ENCODE data around the gene TYMS.
A peak's percentile ranks its signal among the peaks of the same experiment; 100 is the strongest.

Gene TYMS

DNA sequence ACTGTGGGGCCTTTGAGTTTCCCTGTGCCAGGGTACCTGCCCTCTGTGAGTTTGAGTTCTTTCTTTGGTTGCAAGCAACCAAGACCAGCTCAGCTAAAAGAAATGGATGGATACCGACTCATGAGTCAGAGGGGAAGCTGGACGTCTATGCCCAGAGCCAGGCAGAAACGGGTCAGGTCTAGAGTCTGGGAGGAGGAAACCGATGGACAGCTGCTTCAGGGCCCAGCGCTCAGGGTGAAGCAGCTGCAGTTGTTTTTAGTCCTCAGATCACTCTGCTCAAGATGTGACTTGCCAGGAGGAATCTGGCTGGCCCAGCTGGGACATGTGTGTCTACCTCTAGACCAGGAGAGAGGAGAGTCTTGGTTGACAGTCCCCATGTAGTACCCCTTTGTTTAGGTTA is 10.1 kb upstream of the TYMS start:
- DNase-seq, result no peak

DNA sequence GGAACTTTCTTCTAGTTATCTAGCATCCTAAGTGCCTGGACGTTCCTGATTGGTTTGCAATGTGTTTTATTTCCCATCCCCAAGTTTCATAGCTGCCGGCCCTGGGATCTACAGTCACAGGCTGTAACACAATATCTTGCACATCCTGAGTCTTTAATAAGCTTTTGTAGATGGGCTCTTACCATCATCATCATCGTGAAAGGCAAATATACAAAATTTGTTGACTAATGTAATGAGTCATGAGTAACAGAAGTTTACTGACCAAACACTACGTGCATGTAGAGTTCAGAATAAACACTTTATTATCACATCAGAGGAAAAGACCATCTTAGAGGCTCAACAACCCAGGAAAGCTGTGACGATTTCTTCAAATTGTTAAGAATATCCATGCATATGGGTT is 8.1 kb upstream of the TYMS start:
- DNase-seq, result no peak

DNA sequence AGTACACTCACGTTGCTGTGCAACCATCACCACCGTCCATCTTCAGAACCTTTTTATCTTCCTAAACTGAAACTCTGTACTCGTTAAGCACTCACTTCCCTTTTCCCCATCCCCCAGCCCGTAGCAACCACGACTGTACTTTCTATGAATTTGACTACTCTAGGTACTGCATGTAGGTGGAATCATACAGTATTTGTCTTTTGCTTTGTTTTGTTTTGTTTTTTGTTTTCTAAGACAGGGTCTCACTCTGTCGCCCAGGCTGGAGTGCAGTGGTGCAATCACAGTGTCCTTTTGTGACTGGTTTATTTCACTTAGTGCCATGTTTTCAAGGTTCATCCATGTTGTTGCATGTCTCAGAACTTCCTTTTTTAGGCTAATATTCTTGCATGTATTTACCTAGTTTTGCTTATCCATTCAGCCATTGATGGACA is 7.0 kb upstream of the TYMS start:
- DNase-seq, result no peak

DNA sequence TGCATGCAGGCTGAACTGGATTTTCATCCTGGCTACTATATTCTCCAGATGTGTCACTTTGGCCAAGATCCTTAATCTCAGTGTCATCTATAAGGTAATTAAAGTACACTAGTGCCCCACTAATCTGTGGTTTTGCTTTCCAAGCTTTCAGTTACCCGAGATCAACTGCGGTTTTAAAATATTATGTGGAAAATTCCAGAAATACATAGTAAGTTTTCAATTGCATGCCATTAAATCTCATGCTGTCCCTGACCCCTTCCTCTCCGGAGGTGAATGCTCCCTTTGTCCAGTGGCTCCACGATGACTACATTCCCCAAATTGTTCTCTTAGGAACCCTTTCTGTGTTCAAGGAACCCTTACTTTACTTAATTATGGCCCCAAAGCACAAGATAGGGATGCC is 5.3 kb upstream of the TYMS start:
- DNase-seq, result no peak

GRCh38 chr18:653512-653911 is 3.9 kb upstream of the TYMS start:
- DNase-seq, result no peak

DNA sequence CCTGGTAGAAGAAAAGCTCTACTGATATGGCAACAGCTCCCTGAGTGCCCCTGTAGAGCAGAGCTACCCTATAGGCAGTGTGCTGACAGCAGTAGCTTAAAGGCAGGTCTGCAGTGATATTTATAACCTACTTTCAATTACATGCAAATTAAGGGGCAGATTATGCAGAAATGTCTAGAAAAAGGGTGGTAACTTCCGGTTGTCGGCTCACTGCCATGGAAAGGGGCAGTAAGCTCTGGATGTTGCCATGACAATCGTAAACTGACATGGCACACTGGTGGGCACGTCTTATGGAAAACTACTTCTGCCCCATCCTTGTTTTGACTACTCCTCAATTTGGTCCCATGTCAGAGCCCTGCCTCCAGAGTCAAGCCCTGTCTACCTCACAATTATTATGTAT is 2.9 kb upstream of the TYMS start:
- no peak for DNase-seq

DNA sequence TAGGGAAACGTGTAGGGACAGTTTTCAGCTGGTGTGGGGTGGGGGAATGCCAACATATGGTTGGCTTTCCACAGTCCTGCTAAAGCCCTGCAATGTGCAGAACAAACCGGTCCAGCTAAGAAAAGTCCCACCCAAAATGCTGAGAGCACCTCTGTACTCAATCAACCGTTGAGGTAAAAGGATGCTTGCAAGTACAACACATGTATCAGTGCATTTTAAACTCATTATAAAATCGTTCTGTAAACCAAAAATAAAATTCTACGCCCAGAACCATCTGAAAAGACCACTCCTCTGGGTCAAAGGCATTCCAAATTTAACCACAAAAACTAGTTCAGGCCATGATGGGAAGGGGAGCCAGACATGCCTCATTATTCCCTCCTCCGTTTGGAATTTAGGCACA is 2.0 kb upstream of the TYMS start:
- DNase-seq, result no peak

- DNase-seq, result peak; percentile 22 to 26
Observed at GRCh38 chr18:658001-658946, 821 bp downstream of the TYMS start.

GRCh38 chr18:658947-659533 is 1.6 kb downstream of the TYMS start:
- DNase-seq, result no peak

DNA sequence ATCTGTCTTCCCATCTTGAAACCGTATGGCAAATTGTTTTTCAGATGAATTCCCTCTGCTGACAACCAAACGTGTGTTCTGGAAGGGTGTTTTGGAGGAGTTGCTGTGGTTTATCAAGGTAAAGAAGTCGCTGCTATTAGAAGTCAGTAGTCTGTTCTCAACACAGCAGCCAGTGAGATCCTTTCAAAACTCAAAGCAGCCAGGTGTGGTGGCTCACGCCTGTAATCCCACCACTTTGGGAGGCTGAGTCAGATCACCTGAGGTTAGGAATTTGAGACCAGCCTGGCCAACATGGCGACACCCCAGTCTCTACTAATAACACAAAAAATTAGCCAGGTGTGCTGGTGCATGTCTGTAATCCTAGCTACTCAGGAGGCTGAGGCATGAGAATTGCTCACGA is 2.1 kb downstream of the TYMS start:
- DNase-seq, result no peak

- DNase-seq, result no peak
Observed at GRCh38 chr18:662197-662596, 4.7 kb downstream of the TYMS start.

DNA sequence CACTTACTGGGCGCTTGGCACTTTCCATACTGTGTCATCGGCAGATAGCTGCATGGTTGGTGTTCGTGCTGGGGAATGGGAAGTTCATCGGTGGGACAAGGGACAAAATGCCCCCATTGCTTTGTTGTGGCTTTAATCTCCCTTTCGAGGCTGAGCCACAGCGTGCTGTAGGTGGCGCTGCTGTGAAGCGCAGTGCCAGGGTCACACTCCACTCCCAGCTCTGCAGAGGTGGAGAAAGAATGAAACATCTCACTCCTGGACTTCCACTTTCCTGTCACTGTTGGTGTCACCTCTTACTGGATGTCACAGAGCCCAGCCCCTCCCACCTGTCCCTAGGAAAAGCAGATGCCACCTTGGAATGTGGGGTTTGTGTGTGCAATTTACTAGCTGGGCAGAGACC is 8.7 kb downstream of the TYMS start:
- no peak for DNase-seq

- DNase-seq, result no peak
Observed at GRCh38 chr18:666628-667027, 9.2 kb downstream of the TYMS start.

- no peak for DNase-seq
Observed at GRCh38 chr18:668260-668659, 10.8 kb downstream of the TYMS start.

GRCh38 chr18:669077-669476 is 11.6 kb downstream of the TYMS start:
- no peak for DNase-seq

DNA sequence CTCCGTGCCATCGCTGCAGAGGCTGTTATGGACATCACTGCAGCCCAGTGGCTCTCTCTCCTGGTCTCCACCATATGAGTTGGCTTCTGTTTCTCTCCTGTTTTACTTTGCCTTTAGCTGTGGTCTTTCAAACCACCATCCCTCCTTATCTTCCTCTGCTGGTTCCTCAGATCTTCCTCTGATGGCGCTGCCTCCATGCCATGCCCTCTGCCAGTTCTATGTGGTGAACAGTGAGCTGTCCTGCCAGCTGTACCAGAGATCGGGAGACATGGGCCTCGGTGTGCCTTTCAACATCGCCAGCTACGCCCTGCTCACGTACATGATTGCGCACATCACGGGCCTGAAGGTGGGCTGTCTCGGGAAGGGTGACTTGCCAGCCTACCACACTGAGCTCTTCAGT is 13.1 kb downstream of the TYMS start:
- no peak for DNase-seq

- DNase-seq, result no peak
Observed at GRCh38 chr18:671405-671804, 14.0 kb downstream of the TYMS start.

- no peak for DNase-seq
Observed at GRCh38 chr18:673317-673716, 15.9 kb downstream of the TYMS start.

DNA sequence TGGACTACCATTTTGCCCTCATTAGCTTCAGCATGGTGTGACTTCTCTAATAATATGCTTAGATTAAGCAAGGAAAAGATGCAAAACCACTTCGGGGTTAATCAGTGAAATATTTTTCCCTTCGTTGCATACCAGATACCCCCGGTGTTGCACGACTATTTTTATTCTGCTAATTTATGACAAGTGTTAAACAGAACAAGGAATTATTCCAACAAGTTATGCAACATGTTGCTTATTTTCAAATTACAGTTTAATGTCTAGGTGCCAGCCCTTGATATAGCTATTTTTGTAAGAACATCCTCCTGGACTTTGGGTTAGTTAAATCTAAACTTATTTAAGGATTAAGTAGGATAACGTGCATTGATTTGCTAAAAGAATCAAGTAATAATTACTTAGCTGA is 16.3 kb downstream of the TYMS start:
- no peak for DNase-seq

DNA sequence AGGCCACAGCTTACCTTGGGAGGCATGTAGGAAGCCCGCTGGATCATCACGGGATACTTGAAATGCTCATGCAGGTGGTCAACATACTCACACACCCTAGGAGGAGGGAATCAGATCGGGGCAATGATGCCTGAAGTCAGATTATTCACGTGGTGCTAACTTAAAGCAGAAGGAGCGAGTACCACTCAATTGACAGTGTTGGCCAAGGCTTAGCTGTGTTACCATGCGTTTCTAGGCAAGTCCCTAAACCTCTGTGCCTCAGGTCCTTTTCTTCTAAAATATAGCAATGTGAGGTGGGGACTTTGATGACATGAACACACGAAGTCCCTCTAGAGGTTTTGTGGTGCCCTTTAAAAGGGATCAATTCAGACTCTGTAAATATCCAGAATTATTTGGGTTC is 17.9 kb downstream of the TYMS start:
- no peak for DNase-seq

DNA sequence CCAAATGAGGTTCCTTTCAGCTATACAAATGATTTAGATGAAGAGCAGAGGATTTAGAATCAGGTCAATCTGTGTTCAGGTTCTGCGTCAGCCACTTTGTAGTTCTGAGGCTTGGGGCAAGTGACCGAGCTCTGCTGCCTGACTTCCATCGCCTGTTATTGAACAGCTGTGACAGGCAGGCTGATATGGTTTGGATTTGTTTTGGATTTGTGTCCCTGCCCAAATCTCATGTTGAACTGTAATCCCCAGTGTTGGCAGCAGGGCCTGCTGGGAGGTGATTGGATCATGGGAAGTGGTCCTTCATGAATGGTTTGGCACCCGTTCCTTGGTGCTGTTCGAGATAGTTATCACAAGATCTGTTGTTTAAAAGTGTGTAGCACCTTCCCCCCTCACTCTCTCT is 18.6 kb downstream of the TYMS start:
- DNase-seq, result no peak

GRCh38 chr18:676736-677135 is 19.3 kb downstream of the TYMS start:
- no peak for DNase-seq

DNA sequence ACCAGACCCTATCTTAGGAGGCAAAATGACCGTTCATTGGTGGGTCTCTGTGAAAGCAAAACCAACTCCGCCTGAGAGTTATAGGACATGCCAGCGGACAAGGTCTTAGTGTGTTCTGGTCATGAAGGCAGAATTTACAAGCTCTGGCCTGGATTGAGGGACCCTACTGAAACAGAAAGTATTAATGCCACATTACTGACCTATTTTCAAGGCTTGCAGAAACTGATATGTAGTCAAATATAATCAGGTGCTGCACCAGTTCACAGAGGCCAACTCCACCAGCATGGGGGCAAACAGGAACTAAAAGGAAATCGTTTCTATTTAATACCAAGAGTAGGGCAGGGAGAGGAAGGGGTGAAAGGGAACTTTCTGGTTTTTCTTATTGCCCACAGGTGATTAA is 19.7 kb downstream of the TYMS start:
- no peak for DNase-seq

DNA sequence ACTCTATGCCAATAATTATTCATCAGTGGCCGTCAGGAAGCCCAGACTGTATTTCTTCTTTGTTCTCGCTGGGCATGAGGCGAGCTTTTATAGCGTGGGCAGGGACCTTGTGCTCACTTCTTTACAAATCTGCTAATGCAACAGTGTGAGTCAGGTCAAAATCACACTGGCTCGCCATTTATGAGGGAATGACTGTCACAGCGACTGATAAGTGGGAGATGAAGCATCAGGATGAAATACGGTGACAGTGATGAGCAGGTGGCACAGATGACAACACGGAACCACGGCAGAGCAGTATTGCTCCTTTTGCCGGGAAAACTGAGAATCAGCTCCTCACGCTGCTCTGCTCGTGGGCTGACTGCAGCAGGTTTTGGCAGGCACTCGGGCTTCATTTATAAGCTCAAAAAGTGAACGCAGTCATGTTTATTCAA is 20.5 kb downstream of the TYMS start:
- DNase-seq, result no peak

All from activated CD4-positive, alpha-beta T cell treated with anti-CD3 and anti-CD28 coated beads for 4 hours (primary cell).